Parathyroid adenoma (tissue), 2 donors: Measurements from ENCODE around the gene SNCG.

Experiments
- H2AFZ ChIP-seq: fragments of 300-600 bp; sonication (generic); one replicate; pipeline ENCODE4 v1.7.0; 2017; ENCODE audit warnings: antibody characterized with exemption, mild to moderate bottlenecking
- H3K27ac ChIP-seq: fragments of 300-600 bp; sonication (generic); one replicate; pipeline ENCODE4 v1.7.0; 2017
- H3K27me3 ChIP-seq: fragments of 300-600 bp; sonication (generic); one replicate; pipeline ENCODE4 v1.7.0; 2017; ENCODE audit warnings: low read length; ENCODE audit not compliant: control insufficient read depth, insufficient read depth
- H3K36me3 ChIP-seq: fragments of 300-600 bp; sonication (generic); one replicate; pipeline ENCODE4 v1.7.0; 2017; ENCODE audit warnings: low read length; ENCODE audit not compliant: control insufficient read depth, insufficient read depth
- H3K4me1 ChIP-seq: fragments of 300-600 bp; sonication (generic); one replicate; pipeline ENCODE4 v1.7.0; 2017; ENCODE audit warnings: control low read depth
- H3K4me2 ChIP-seq: fragments of 300-600 bp; sonication (generic); one replicate; pipeline ENCODE4 v1.7.0; 2017; ENCODE audit warnings: low read length
- H3K4me3 ChIP-seq: fragments of 300-600 bp; sonication (generic); one replicate; pipeline ENCODE4 v1.7.0; 2017; ENCODE audit warnings: low read depth, low read length
- H3K79me2 ChIP-seq: fragments of 300-600 bp; sonication (generic); one replicate; pipeline ENCODE4 v1.7.0; 2017; ENCODE audit warnings: control low read depth
- H3K9ac ChIP-seq: fragments of 300-600 bp; sonication (generic); one replicate; pipeline ENCODE4 v1.7.0; 2017; ENCODE audit warnings: mild to moderate bottlenecking
- H3K9me3 ChIP-seq: fragments of 300-600 bp; sonication (generic); one replicate; pipeline ENCODE4 v1.7.0; 2017; ENCODE audit warnings: low read length; ENCODE audit not compliant: control insufficient read depth
- CTCF ChIP-seq: fragments of 300-600 bp; sonication (generic); IDR thresholded peaks from one replicate; pipeline ENCODE4 v1.7.0; 2017; ENCODE audit warnings: antibody characterized with exemption, mild to moderate bottlenecking
- donor health status: primary hyperparathyroidism.

The SNCG gene

GRCh38 chr10:86957471-86958115, 806 bp upstream of the SNCG start, which contains the start of gene MMRN2:
MMRN2 (minus strand) TSS chr10:86957615; CDS start chr10:86957541, 74 bp downstream.
- H3K27ac ChIP-seq, result peak within 1 kb of the TSS; percentile 67
- no peak within 1 kb of the TSS for H3K9ac ChIP-seq
- H2AFZ ChIP-seq, result no peak within 1 kb of the TSS
- peak within 1 kb of the TSS; percentile 44 for H3K4me2 ChIP-seq
- H3K27me3 ChIP-seq, result no peaks in the 10 kb centered on the region
- no peaks in the 10 kb centered on the region for H3K9me3 ChIP-seq
- peak within 1 kb of the TSS; percentile 34 for H3K4me3 ChIP-seq
- H3K4me1 ChIP-seq, result no peaks in the 10 kb centered on the region
- TF ChIP-seq CTCF, result no peak
- H3K79me2 ChIP-seq, result no peaks in the 10 kb centered on the region
- H3K36me3 ChIP-seq, result no peaks in the 10 kb centered on the region

- H3K4me3 ChIP-seq, result no peak overlapping the region
- H3K36me3 ChIP-seq, result no peaks in the 10 kb centered on the region
- H3K9me3 ChIP-seq, result no peaks in the 10 kb centered on the region
- H2AFZ ChIP-seq, result no peak overlapping the region
- H3K9ac ChIP-seq, result no peak overlapping the region
- no peaks in the 10 kb centered on the region for H3K4me1 ChIP-seq
- no peaks in the 10 kb centered on the region for H3K27me3 ChIP-seq
- H3K27ac ChIP-seq, result peak overlapping the region; percentile 47
- TF ChIP-seq CTCF, result no peak
- H3K4me2 ChIP-seq, result peak overlapping the region; percentile 22
- no peaks in the 10 kb centered on the region for H3K79me2 ChIP-seq
Observed at GRCh38 chr10:86958901-86959736, 720 bp downstream of the SNCG start.

- Histone ChIP-seq H3K79me2 (no peaks in the 10 kb centered on the region), H3K27ac (peak overlapping the region; percentile 47), H3K9ac (no peak overlapping the region), H3K36me3 (no peaks in the 10 kb centered on the region), H2AFZ (no peak overlapping the region), H3K4me3 (no peak overlapping the region), H3K4me1 (no peaks in the 10 kb centered on the region), H3K27me3 (no peaks in the 10 kb centered on the region), H3K9me3 (no peaks in the 10 kb centered on the region), H3K4me2 (no peak overlapping the region)
- TF ChIP-seq CTCF, result no peak
Observed at GRCh38 chr10:86959737-86960002, 1.3 kb downstream of the SNCG start.

- H3K27ac ChIP-seq, result peak overlapping the region; percentile 47
- H3K9me3 ChIP-seq, result no peaks in the 10 kb centered on the region
- no peak overlapping the region for H3K9ac ChIP-seq
- no peak overlapping the region for H3K4me2 ChIP-seq
- H3K79me2 ChIP-seq, result no peaks in the 10 kb centered on the region
- H3K27me3 ChIP-seq, result no peaks in the 10 kb centered on the region
- no peak overlapping the region for H3K4me3 ChIP-seq
- no peaks in the 10 kb centered on the region for H3K4me1 ChIP-seq
- H2AFZ ChIP-seq, result no peak overlapping the region
- peak; percentile 58 for TF ChIP-seq CTCF
- H3K36me3 ChIP-seq, result no peaks in the 10 kb centered on the region
Observed at GRCh38 chr10:86960003-86960862, 1.8 kb downstream of the SNCG start.
